AG04449 (cell line): ENCODE data around the gene PPM1G.

Experiments used
- CTCF ChIA-PET: fragments of 350-600 bp; formaldehyde crosslinking; extraction: SDS; loops from one replicate; lab custom pipeline; 2021; ENCODE audit warnings: antibody characterized with exemption; lab: Yijun Ruan, JAX
- POLR2A ChIA-PET: fragments of 400-600, 350-600 bp; formaldehyde crosslinking; extraction: SDS; loops from one replicate; lab custom pipeline; 2020; ENCODE audit warnings: antibody characterized with exemption, inconsistent platforms; lab: Yijun Ruan, JAX
- DNase-seq: peaks from one replicate; pipeline ENCODE4 v3.0.0-alpha.2; 2010; ENCODE audit warnings: low read depth, low spot score
- H3K4me3 ChIP-seq: 2 replicates; pipeline ENCODE4 v1.5.1; 2011; ENCODE audit warnings: low read depth, mild to moderate bottlenecking, control low read depth, low read length
- TF ChIP-seq, protein P1 (sequence below): IDR thresholded peaks from one replicate; pipeline ENCODE4 v1.5.1; 2011; ENCODE audit warnings: mild to moderate bottlenecking, moderate library complexity, low read length, control low read depth, inconsistent platforms; ENCODE audit not compliant: insufficient read depth; ENCODE audit errors: missing control alignments

Gene PPM1G, protein sequence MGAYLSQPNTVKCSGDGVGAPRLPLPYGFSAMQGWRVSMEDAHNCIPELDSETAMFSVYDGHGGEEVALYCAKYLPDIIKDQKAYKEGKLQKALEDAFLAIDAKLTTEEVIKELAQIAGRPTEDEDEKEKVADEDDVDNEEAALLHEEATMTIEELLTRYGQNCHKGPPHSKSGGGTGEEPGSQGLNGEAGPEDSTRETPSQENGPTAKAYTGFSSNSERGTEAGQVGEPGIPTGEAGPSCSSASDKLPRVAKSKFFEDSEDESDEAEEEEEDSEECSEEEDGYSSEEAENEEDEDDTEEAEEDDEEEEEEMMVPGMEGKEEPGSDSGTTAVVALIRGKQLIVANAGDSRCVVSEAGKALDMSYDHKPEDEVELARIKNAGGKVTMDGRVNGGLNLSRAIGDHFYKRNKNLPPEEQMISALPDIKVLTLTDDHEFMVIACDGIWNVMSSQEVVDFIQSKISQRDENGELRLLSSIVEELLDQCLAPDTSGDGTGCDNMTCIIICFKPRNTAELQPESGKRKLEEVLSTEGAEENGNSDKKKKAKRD

DNA sequence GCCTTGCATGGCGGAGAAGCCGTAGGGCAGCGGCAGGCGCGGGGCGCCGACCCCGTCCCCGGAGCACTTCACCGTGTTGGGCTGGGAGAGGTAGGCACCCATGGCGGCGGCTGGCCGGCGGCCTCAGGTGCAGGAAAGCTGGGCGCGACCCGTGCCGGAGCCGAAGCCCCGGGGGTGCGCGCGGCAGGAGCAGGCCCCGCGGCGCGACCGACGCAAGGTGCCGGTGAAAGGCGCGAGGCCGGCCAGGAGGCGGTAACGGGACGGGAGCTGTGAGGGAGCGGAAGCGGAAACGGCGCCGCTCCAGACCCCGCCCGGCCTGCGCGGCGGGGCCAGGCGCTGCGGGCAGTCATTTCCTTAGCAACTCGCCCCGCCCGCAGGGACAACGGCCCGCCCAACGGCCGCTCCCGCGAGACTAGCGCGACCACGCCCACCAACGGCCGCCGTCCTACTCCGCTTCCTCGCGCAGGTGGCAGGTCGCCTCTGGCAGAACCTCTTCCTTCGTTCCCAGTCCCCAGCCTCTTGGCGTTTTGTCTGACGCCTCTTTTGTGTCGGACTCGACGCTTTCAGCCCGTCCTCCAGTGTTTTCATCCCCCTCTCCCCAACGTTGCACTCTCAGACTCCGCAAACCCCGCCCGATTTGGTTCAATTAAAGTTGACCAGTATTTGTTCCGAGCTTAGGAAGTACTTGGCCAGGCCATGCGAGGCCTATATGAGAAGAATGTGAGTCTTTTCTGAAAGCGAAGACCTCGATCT lies at the start of gene PPM1G:
TSS of gene PPM1G (minus strand) at position 271 of the 753 bp plus-strand sequence. CDS start at position 102, 169 bp downstream.
- TF ChIP-seq, protein P1, sequence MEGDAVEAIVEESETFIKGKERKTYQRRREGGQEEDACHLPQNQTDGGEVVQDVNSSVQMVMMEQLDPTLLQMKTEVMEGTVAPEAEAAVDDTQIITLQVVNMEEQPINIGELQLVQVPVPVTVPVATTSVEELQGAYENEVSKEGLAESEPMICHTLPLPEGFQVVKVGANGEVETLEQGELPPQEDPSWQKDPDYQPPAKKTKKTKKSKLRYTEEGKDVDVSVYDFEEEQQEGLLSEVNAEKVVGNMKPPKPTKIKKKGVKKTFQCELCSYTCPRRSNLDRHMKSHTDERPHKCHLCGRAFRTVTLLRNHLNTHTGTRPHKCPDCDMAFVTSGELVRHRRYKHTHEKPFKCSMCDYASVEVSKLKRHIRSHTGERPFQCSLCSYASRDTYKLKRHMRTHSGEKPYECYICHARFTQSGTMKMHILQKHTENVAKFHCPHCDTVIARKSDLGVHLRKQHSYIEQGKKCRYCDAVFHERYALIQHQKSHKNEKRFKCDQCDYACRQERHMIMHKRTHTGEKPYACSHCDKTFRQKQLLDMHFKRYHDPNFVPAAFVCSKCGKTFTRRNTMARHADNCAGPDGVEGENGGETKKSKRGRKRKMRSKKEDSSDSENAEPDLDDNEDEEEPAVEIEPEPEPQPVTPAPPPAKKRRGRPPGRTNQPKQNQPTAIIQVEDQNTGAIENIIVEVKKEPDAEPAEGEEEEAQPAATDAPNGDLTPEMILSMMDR: no peak
- DNase-seq: peak; percentile 34
- peak within 1 kb of the TSS; percentile 88 for H3K4me3 ChIP-seq
- ChIA-PET CTCF (interaction anchor here (0.6 to 6.1 kb wide), 8 partner anchors 11 to 274 kb away, joined by 3 to 57 read pairs (median 4); partner anchors contain the start of genes SLC4A1AP and SUPT7L), POLR2A (interaction anchor here (0.8 to 2.5 kb wide), 6 partner anchors 19 to 52 kb away, joined by 3 to 18 read pairs (median 4); partner anchors contain the start of genes GTF3C2, NRBP1 and ZNF513)

DNA sequence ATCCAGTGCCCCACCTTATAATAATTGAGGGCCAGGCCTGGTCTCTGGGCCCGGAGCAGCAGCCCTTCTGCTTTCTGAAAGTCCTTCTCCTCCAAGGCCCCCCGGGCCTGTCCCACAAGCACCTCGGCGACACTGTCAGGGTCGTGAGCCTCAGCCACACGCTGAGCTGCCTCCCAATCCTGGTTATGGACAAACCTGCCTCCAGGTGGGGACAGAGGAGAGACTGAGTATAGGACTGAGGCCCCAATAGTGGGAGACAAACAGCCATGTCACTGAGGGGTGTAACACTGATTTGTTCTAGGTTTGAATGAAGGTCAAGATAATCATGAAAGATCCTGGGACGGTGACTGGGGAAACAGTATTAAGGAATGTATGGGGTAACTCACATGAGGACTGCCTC lies 44.6 kb upstream of the PPM1G start:
- TF ChIP-seq, protein P1: no peak
- POLR2A ChIA-PET: no interaction called here
- no peak overlapping the region for H3K4me3 ChIP-seq
- CTCF ChIA-PET: interaction anchor here (0.9 to 1.5 kb wide), 2 partner anchors 8 to 33 kb away, joined by 3 read pairs; no protein-coding TSS in a partner anchor
- no peak for DNase-seq

DNA sequence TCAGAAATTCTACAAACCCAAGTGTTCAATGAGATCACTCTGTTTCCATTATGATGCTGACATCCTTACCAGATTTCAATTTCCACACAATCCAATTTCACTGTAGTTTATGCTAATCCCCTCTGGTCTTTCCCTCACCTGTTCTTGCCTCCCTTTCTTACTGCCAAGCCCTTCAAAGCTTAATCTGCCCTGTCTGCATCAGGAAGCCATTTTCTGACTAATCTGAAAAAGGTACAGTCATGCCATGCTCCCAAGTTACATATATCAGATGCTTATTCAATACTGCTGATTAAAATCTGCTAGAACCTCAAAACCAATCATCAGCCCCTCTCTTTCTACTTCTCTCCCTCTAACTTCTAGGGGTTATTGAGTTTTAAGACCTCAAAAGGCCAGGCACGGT lies 41.7 kb upstream of the PPM1G start:
- TF ChIP-seq, protein P1: no peak
- ChIA-PET POLR2A (no interaction called here), CTCF (no interaction called here)
- DNase-seq: no peak
- H3K4me3 ChIP-seq: no peak overlapping the region

DNA sequence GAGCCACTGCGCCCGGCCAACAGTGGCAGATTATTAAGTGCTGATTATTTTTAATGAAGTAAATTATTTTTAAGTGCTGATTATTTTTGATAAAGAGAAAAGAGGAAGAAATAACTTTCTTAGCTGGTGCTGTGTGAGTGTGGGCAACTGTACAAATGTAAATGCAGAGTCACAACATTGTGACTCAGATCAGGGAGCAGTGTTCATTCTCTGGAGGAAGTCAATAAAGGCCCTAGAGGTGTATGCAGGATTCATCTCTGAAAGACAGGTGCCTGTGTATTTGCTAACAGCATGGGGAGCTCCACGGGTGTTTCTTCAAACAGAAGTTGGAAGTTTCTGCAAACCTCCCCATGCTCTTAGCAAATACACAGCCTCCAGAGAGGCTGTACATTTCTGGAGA lies 39.0 kb upstream of the PPM1G start:
- TF ChIP-seq, protein P1: no peak
- ChIA-PET CTCF (interaction anchor here (0.9 to 2.6 kb wide), 3 partner anchors 18 to 22 kb away, joined by 3 to 10 read pairs (median 3); no protein-coding TSS in a partner anchor), POLR2A (no interaction called here)
- no peak for DNase-seq
- no peak overlapping the region for H3K4me3 ChIP-seq

DNA sequence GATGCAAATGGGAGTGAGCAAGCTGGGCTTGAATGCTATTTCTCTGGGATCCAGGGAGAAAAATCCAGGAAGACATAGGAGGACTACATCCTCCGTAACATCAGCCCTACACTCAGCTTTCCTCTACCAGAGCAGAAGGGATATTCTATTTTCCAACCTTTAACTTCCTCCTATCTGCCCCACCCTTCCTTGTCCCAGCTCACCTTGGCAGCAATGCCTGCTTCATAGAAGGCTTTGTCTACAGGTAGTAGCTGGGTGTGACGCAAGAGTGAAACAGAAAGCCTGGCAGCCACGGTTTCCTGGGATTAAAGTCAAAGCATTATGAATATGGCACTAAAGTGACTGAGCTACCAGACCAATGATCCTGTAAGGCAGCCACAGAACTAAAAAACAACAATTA lies 36.7 kb upstream of the PPM1G start:
- TF ChIP-seq, protein P1: no peak
- no peak overlapping the region for H3K4me3 ChIP-seq
- DNase-seq: no peak
- POLR2A ChIA-PET: interaction anchor here (1.2 kb wide), 1 partner anchor 36 kb away, joined by 3 read pairs; the partner anchor contains the start of gene PPM1G
- CTCF ChIA-PET: interaction anchor here (1.4 to 2.6 kb wide), 2 partner anchors 7 to 16 kb away, joined by 3 to 10 read pairs; no protein-coding TSS in a partner anchor
